ENCODE results near the gene RPL12.
"Not testable (repeated sequence)": the region's sequence is repeated elsewhere in the genome, so short reads cannot be mapped to it uniquely, and the experiment has no call there.

Gene RPL12

DNA sequence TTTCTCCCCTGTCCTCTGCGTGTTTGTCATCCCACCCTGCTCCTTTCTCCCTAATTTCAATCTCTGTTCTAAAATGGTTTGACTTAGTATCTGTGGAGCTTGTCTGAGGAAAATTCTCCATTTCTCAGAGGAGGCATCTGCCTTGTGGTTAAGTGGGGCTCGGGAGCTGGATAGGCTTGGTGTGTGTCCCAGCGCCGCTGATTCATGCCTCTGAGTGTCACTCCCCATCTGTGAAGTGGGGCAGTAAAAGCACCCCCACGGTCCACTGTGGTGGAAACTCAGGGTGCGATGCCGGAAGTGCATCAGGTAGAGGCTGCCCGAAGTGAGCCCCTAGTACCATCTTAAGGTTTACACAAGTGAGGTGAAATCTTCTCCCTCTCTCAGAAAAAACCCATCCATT is 37.7 kb upstream of the RPL12 start:
- TF ChIP-seq ZNF274 (IDR thresholded peaks at IDR 0.05; ENCODE audit: low read depth, low read length) = no peak
- H3K4me3 ChIP-seq (ENCODE audit: low read length) = no peak overlapping the region

DNA sequence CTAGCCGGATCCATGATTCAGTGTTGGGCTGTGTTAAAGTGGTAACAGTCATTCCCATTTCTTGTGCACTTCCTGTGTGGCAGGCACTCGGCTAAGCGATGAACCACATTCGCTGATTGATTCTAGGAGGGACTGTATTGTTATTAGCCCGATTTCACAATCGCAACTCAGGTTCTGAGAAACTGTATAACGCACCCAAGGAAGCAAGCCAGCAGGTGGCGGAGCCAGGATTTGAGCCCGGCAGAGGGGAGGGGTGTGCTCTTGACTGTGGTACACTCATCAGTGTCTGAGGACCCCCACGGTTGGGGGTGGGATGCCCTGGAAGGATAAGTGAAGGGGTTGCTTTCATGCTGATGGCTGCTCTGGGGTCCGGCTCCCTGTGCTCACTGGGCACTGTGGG is 34.8 kb upstream of the RPL12 start:
- no peak for TF ChIP-seq ZNF274 (IDR thresholded peaks at IDR 0.05; ENCODE audit: low read depth, low read length)

GRCh38 chr9:127482662-127483061 is 31.5 kb upstream of the RPL12 start:
- no peak overlapping the region for H3K4me3 ChIP-seq (ENCODE audit: low read length)
- TF ChIP-seq ZNF274 (IDR thresholded peaks at IDR 0.05; ENCODE audit: low read depth, low read length) = no peak

More for the DNA sequence above, 34.8 kb upstream of the RPL12 start:
- no peak overlapping the region for H3K4me3 ChIP-seq (ENCODE audit: low read length)

GRCh38 chr9:127479507-127480081 is 28.4 kb upstream of the RPL12 start:
- TF ChIP-seq ZNF274 (IDR thresholded peaks at IDR 0.05; ENCODE audit: low read depth, low read length) = no peak
- no peak overlapping the region for H3K4me3 ChIP-seq (ENCODE audit: low read length)

DNA sequence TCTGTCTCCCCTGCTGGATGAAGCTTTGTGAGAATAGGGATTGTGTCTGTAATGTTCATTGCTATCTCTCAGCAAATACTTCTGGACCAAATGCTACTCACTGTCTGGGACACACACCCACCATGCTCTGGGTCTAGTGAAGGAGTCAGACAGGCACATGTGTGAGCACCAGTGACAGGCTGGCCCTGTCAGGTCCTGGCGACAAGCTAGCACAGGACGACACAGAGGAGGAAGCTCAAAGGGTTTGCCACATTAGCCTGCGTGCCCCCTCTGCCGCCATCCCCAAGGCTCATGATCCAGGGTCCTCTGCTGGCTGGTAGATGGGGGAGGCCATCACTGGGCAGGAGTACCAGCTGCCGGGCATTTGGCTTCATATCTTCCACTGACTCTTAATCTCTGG is 23.4 kb upstream of the RPL12 start:
- TF ChIP-seq ZNF274 (IDR thresholded peaks at IDR 0.05; ENCODE audit: low read depth, low read length) = no peak
- no peak overlapping the region for H3K4me3 ChIP-seq (ENCODE audit: low read length)

DNA sequence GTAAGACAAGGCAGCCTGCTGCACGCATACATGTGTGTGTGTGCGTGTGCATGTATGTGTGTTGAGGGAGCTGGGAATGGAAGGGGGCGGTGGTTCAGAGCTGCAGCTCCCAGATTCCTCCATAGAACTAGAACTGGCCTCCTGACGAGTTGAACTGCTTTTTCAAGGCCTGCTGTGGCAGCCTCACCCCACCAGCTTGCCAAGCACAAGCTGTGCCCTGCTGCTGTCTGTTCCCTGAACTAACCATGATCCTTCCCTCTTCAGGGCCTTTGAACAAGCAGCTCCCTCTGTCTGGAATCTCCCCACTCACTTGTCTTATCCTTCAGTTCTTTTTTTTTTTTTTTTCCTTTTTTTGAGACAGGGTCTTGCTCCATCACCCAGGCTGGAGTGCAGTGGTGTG is 22.7 kb upstream of the RPL12 start:
- no peak overlapping the region for H3K4me3 ChIP-seq (ENCODE audit: low read length)
- no peak for TF ChIP-seq ZNF274 (IDR thresholded peaks at IDR 0.05; ENCODE audit: low read depth, low read length)

- H3K4me3 ChIP-seq (ENCODE audit: low read length) = no peak overlapping the region
- no peak for TF ChIP-seq ZNF274 (IDR thresholded peaks at IDR 0.05; ENCODE audit: low read depth, low read length)
These were observed 22.3 kb upstream of the RPL12 start for GRCh38 chr9:127473501-127473900.

DNA sequence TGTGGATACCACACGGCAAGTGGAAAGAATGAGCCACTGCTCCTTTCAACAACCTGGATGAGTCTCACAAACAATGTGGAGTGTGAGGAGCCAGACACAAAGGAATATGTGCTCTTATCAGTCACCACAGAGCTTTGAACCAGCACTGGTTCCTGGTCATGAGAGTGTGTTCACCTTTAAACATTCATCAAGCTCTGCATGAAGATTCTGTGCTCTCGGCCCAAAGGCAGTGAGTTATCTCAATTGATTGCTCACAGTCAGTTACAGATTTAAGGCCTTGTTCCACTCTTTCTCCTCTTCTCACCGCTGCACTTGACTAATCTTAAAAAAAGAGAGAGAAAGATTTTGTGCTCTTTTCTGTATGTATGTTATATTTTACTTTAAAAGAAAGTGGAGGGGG is 19.5 kb upstream of the RPL12 start:
- TF ChIP-seq ZNF274 (IDR thresholded peaks at IDR 0.05; ENCODE audit: low read depth, low read length) = no peak
- H3K4me3 ChIP-seq (ENCODE audit: low read length) = no peak overlapping the region

GRCh38 chr9:127467621-127468020 is 16.4 kb upstream of the RPL12 start:
- H3K4me3 ChIP-seq (ENCODE audit: low read length) = no peak overlapping the region
- TF ChIP-seq ZNF274 (IDR thresholded peaks at IDR 0.05; ENCODE audit: low read depth, low read length) = no peak

- H3K4me3 ChIP-seq (ENCODE audit: low read length) = not testable (repeated sequence)
These were observed 15.3 kb upstream of the RPL12 start for GRCh38 chr9:127466407-127466917.

- H3K4me3 ChIP-seq (ENCODE audit: low read length) = no peak overlapping the region
- TF ChIP-seq ZNF274 (IDR thresholded peaks at IDR 0.05; ENCODE audit: low read depth, low read length) = no peak
These were observed 12.7 kb upstream of the RPL12 start for GRCh38 chr9:127463911-127464310.

- TF ChIP-seq ZNF274 (IDR thresholded peaks at IDR 0.05; ENCODE audit: low read depth, low read length) = no peak
- H3K4me3 ChIP-seq (ENCODE audit: low read length) = no peak overlapping the region
These were observed 12.2 kb upstream of the RPL12 start for GRCh38 chr9:127463382-127463781.

- no peak for TF ChIP-seq ZNF274 (IDR thresholded peaks at IDR 0.05; ENCODE audit: low read depth, low read length)
- no peak overlapping the region for H3K4me3 ChIP-seq (ENCODE audit: low read length)
These were observed 7.7 kb upstream of the RPL12 start for GRCh38 chr9:127458921-127459320.

GRCh38 chr9:127457191-127457878 is 6.1 kb upstream of the RPL12 start:
- TF ChIP-seq ZNF274 (IDR thresholded peaks at IDR 0.05; ENCODE audit: low read depth, low read length) = no peak
- no peak overlapping the region for H3K4me3 ChIP-seq (ENCODE audit: low read length)

DNA sequence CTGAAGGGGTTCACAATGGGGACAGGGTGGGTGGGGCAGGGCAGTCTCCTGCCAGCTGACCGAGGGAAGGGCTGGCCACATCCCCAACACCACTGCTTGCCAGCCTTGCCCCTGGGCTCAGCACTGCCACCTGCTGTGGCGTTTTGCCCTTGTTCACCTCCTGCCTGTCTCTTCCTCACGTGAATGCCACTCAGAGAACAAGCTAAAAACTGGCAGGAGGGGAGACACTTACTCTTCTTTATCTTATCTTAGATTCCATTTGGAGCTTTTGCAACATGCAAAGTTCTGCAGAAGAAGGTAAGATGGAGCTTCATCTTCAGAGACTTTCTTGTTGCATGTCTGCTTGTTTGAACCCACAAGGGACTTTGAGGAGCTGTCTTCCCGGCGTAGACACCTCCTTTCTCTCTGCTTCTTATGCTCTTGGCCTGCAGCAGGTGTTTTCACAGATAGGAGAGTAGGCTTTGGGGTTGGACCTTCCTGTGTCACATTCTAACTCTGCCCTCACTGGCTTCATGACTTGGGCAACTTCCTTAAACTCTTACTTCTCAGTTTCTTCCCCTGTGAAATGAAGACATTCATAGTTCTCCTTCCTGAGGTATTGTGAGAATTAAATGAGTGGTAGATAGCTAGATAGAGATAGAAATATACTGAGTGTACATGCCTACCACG is 4.3 kb upstream of the RPL12 start:
- no peak overlapping the region for H3K4me3 ChIP-seq (ENCODE audit: low read length)
- no peak for TF ChIP-seq ZNF274 (IDR thresholded peaks at IDR 0.05; ENCODE audit: low read depth, low read length)
